ENCODE results near the gene MYZAP. TPM values are rescaled to one million over a fixed set of nuclear protein-coding genes. Genes with fewer than 3 reads are reported as not detected.

MYZAP gene
- polyA plus RNA-seq, 1 experiment, result not detected

DNA sequence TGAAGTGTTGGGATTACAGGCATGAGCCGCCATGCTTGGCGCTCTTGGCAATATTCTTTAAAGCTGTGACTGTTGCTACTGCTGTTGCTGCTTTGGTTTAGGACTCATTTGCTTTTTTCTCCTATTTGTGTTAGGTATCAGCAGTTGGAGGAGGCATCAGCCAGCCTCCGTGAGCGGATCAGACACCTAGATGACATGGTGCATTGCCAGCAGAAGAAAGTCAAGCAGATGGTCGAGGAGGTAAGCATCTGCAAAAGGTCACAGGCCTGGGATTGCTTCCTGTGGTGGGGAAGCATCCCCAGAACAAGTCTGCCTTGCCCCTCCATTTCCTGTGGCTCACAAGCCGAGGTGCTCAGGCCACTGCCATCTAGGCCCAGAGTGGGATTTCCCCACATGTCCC lies 47.6 kb downstream of the MYZAP start:
- TF ChIP-seq, protein P1, sequence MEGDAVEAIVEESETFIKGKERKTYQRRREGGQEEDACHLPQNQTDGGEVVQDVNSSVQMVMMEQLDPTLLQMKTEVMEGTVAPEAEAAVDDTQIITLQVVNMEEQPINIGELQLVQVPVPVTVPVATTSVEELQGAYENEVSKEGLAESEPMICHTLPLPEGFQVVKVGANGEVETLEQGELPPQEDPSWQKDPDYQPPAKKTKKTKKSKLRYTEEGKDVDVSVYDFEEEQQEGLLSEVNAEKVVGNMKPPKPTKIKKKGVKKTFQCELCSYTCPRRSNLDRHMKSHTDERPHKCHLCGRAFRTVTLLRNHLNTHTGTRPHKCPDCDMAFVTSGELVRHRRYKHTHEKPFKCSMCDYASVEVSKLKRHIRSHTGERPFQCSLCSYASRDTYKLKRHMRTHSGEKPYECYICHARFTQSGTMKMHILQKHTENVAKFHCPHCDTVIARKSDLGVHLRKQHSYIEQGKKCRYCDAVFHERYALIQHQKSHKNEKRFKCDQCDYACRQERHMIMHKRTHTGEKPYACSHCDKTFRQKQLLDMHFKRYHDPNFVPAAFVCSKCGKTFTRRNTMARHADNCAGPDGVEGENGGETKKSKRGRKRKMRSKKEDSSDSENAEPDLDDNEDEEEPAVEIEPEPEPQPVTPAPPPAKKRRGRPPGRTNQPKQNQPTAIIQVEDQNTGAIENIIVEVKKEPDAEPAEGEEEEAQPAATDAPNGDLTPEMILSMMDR (IDR thresholded peaks at IDR 0.05; ENCODE audit: low read depth, low read length), result no peak
- no peak for DNase-seq (ENCODE audit: low read depth, low spot score)
- Histone ChIP-seq H3K27me3 (ENCODE audit: control insufficient read depth, insufficient read depth, low read length) (peaks cover 7% of the 10 kb centered on the region), H3K27ac (ENCODE audit: low read depth, low read length) (no peak overlapping the region), H3K9me3 (ENCODE audit: control insufficient read depth, insufficient read depth, low read length) (no peaks in the 10 kb centered on the region), H3K4me3 (ENCODE audit: low read depth, low read length) (no peak overlapping the region)
- CTCF ChIA-PET, result interaction anchor here (0.6 to 1.7 kb wide), 3 partner anchors 14 to 222 kb away, joined by 3 to 11 read pairs (median 3); no protein-coding TSS in a partner anchor
- POLR2A ChIA-PET, result interaction anchor here (0.6 kb wide), 1 partner anchor 106 kb away, joined by 3 read pairs; no protein-coding TSS in a partner anchor

DNA sequence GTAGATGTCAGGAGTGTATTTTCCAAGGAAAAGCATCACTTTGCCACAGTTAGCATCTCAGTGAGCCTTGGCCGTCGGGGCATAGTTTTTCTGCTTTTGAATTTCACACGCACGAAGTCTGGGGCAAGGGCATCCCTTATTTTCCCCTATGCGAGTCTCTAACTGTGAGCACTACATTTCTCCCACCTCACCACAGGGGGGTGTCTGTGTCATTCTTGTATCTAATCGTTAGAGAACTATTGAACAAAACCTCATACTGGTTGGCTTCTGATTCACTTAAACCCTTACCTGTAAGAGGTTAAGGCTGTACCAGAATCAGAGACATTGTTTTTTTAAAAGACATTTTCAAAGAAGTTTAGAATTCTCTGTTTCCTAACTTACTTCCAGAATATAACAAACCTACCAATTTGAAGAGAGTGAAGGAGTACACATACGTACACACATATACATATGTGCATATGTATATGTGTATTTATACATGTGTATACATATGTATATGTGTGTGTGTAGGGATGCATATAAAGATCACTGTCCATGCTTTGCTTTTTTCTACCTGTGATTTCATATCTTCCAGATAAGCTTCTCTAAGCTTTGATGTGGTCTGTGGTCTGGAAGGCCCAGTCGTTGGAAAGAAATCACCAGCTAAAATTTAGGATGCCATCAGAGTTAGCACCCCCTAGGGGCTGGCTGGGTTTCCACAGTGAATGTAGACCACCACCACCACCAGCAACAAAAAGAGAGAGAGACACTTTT lies 49.4 kb downstream of the MYZAP start:
- CTCF ChIA-PET, result interaction anchor here (0.6 to 2.9 kb wide), 4 partner anchors 48 to 1997 kb away, joined by 3 to 38 read pairs (median 4); no protein-coding TSS in a partner anchor
- TF ChIP-seq, protein P1 (IDR thresholded peaks at IDR 0.05; ENCODE audit: low read depth, low read length), result peak; percentile 56
- Histone ChIP-seq H3K27me3 (ENCODE audit: control insufficient read depth, insufficient read depth, low read length) (peaks cover 11% of the 10 kb centered on the region), H3K27ac (ENCODE audit: low read depth, low read length) (no peak overlapping the region), H3K4me3 (ENCODE audit: low read depth, low read length) (no peak overlapping the region), H3K9me3 (ENCODE audit: control insufficient read depth, insufficient read depth, low read length) (no peaks in the 10 kb centered on the region)
- POLR2A ChIA-PET, result no interaction called here
- no peak for DNase-seq (ENCODE audit: low read depth, low spot score)

DNA sequence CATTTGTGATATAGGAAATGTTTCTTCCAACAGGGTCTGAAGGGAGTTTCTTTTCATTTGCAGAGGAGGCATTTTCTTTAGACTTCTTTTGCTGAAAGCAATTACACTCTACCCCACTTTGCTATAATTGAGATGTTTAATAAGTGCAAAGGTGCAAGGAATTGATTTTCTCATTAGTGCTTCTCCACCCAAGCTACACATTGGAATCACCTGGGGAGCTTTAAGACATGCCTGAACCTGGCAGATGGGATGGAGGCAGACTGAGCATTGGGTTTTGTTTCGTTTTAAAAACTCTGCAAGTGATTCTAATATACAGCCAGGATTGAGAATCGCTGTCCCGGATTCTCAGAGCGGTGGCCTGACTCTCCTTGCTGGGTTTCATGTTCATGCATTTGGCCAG lies 52.1 kb downstream of the MYZAP start:
- no peak overlapping the region for H3K27ac ChIP-seq (ENCODE audit: low read depth, low read length)
- CTCF ChIA-PET, result interaction anchor here (1.4 to 2.9 kb wide), 3 partner anchors 216 to 426 kb away, joined by 3 to 38 read pairs (median 8); no protein-coding TSS in a partner anchor
- H3K9me3 ChIP-seq (ENCODE audit: control insufficient read depth, insufficient read depth, low read length), result no peaks in the 10 kb centered on the region
- no peak overlapping the region for H3K4me3 ChIP-seq (ENCODE audit: low read depth, low read length)
- peaks cover 8% of the 10 kb centered on the region for H3K27me3 ChIP-seq (ENCODE audit: control insufficient read depth, insufficient read depth, low read length)
- POLR2A ChIA-PET, result no interaction called here
- TF ChIP-seq, protein P1 (IDR thresholded peaks at IDR 0.05; ENCODE audit: low read depth, low read length), result no peak
- DNase-seq (ENCODE audit: low read depth, low spot score), result no peak

DNA sequence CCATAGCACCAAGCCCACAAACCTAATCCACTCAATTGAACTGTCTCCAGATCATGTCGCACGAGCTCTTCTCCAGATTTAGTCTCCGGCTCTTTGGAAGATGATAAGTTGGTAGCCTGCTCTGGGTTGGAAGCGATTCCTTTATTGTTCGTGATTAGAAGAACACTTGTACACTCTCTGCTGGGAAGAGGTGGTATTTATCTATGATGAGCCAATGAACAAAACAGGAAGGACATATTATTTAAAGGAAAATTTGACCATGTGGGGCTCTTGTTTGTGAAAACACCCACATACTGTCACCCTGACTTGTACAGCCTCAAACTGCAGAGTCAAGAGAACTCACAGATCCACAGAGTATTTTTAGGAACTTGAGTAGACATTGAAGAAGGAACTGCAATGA lies 54.4 kb downstream of the MYZAP start:
- H3K27me3 ChIP-seq (ENCODE audit: control insufficient read depth, insufficient read depth, low read length), result peaks cover 10% of the 10 kb centered on the region
- H3K27ac ChIP-seq (ENCODE audit: low read depth, low read length), result no peak overlapping the region
- no peaks in the 10 kb centered on the region for H3K9me3 ChIP-seq (ENCODE audit: control insufficient read depth, insufficient read depth, low read length)
- no peak for DNase-seq (ENCODE audit: low read depth, low spot score)
- ChIA-PET POLR2A (no interaction called here), CTCF (interaction anchor here (1.1 to 2.1 kb wide), 2 partner anchors 34 to 215 kb away, joined by 3 to 8 read pairs; no protein-coding TSS in a partner anchor)
- TF ChIP-seq, protein P1 (IDR thresholded peaks at IDR 0.05; ENCODE audit: low read depth, low read length), result no peak
- no peak overlapping the region for H3K4me3 ChIP-seq (ENCODE audit: low read depth, low read length)

All from AG04450 (cell line).